Effector CD8-positive, alpha-beta T cell (primary cell): ENCODE results near the gene HAS3.

Experiments
- DNase-seq: peaks from one replicate; lab custom pipeline; 2025; lab: John Stamatoyannopoulos, UW

The HAS3 gene

DNA sequence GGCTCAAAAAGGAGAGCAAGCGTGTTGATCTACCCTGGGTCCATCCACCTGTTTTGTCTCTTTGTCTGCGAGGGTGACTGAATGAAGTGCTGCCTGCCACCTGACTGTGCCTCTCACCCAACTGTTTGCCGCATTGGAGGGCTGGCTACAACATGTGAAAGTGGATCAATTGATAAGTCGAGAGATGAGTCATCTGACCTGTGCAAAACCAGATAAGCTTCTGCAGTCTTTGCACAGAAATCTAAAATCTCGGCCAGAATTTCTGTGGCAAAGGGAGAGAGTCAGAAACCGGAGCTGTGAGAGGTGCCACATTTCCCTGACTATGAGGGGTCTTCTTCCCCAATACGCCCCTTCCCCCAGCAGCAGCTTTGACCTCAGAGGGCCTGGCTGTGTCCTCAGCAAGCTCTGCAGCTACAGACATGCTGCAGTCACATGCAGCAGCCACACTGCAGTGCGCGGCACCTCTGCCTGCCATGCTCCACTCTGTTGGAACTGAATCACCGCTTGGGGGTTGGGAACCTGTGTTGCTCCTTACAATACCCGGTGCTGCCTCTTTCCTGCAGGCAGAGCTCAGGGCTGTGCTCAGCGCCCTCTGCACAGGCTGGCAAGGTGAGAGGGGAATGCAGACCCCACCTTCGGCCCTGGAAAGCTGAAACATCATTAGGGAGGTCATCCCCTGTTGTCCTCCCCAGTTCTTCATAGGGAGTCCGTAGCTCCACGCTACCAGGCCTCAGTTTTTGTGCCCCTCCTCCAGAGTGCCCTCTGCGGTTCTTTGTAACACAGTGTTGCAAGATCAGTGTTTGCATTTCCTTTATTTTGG, 16.2 kb upstream of the HAS3 start:
- DNase-seq: no peak

DNA sequence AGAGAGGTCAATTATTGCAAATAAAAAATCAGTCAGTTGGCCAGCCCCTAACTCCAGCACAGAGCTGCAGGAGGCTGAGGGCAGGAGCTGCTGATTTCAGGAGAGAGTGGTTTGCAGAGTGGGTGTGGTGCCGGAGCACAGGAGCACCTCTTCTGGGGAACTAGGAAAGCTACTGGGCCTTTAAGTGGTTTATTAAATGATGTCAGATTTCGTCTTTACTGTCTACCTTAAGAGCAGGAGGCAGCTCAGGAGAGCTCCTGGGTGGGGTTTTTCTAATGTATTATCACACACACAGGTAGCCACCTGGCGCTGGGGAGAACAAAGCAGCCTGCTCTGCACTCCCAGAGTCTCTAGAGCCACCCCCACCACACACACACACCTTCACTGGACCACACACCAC, 11.5 kb upstream of the HAS3 start:
- DNase-seq: no peak

DNA sequence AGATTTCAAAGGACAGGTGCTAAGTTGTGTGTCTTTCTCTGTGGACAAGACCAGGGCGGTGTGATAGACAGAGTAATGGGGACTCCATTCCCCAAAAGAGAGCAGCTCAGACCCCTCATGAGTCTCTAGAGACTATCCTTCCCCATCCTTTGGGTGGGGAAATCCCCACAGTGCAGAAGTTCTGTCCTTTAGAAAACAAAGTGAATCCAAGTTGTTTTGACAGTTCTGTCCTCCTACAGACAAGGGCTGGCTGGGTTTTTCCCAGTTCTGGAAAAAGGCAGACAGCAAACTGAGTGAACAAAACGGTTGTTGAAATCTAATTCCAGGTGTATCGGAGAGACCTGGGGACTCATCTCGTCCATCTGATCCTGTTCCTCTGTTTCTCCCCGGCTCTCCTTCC, 11.0 kb upstream of the HAS3 start:
- DNase-seq: no peak

DNA sequence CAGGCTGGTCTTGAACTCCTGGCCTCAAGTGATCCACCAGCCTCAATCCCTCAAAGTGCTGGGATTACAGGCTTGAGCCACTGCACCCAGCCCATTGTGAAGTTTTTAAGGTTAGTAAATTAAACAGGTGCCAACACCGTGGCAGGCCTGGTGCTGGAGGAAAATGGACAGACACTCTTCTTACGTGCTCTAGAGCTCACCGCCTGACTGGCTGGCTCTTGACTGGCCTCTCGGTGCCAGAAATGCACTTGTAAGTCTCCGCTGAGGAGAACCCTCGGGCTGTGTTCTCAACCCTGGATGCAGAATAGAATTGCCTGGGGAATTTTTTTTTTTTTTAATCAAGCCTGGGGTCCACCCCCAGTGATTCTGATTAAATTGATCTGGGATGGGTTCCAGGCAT, 10.3 kb upstream of the HAS3 start:
- no peak for DNase-seq

DNA sequence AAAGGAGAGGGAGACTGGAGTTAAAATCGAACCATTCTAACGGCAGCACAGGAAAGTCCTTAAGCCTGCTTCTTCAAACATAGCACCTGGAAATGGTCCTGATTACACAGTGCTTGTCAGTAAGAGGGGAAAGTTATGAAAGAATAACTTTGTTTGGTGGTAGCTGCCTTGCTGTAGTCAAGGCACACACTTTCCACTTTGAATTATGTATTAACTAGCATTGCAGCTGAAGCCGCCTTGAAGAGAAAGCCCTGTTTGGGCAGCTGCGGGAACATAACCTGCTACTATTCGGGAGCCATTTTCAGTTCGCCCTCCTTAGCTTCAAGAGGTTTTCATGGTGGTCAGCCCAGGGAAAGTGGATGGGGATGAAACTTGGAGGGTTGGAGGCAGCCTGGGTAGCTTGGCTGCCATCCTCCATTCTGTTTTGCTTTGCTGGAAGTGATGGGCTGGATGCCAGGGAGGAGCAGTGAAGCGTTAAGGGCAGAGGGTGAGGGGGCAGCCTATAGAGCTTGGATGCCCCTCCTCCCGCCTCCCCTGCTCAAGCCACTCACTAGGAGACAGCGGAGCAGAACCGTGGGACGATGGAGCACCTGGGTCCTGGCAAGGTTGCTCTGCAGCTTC, 5.3 kb upstream of the HAS3 start:
- no peak for DNase-seq

DNA sequence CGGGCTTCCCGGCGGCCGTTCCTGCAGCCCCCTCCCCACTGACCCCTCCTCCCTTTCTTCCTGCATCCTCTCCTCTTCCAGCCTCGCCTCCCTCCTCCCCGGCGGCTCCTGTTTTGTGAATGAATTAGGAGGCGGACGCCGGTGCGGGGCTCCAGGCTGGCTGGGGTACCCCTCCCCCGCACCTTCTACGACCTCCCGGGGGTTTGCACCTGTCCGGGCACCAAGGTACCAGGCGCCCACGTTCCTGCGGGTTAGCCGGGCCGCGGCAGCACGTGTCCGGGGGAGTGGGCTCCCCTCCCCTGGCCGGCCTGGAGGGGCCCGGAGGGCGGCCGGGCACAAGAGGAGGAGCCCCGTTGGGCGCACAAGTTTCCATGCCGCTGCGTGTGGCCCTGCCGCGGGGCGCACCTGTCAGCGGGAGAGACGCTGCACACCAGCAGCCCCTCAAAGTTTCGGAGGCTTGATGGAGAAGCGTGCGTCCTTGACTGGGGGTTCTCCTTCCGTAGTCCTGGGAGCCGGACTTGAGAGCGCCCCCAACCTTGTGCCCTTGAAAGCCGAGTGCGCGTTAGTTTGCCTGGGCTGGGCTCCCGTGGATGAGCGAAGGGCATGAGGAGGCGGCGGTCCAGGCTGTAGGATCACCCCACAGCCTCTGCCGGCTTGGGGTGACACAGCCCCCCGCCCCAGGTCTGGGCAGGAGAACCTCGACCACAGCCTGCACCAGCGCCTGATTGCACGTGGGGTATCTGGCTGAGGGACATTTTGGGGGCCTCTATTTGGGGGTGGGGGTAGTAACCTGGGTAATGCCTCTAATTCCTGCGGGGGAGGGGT, 1.2 kb downstream of the HAS3 start:
- no peak for DNase-seq

DNA sequence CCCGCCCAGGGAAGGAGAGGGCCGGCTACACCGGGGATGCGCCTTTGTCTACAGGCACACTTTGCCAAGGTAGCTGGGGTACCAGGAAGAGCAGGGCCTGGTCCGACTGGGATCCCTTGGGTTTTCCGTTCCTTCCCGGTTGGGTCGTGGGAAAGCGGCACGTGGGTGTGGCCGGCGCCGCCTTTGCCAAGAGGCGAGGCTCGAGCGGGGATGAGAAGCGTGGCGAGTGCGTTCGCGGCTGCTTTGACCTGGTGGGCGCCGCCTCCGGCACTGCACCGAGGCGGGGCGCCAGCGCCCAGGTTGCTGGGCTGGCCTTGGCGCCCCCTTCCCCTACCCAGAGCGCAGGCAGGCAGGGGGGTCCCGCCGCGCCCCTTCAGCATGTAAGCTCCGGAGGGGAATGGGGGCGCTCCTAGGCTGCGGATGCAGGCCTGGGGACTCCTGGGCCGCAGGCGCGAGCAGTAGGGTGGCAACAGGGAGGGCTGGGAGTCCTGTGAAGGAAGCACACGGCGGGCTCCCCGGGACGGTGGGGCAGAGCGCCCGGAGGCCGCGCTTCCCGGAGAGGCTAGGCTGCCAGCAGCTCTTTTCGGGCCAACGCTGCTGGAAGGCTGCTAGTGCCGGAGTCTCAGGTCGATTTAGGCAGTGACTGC, 2.0 kb downstream of the HAS3 start:
- no peak for DNase-seq

DNA sequence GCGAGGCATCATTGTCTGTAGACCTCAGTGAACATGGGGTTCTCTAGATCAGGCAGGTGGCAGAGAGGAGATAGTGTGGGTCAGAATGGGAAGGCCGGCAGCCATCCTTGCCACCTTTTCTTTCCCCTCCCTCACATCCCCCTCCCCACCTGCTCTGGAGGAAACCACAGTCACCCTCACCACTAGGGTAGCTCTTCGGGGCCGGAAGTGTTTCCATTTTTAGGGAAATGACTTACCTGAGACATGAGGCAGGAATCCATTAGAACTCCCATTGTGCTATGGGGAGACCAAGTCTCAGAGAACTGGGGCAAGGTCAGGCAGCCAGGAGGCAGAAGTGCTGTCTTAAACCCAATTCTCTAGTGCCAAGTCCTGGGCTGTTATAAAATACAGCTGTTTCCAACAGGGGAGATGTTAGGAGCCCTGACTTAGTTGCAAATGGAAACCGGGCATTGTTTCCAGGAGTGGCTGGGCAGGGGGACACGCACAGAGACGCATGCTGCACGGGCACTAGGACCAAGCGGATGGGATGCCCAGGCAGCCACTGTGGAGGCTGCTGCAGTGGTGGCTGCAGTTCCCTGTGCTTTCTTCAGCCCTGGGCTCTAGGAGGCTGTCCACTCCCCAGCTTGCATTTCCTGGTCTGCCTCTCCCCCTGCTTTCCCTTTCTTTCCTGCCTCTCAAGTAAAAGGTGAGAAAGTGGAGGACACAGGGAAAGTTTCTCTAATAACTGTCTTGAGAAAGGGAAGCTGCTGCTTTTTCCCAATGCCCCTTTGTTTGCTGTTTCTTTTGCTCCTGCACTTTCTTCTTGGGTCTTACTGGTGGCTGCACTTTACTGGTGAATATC, 2.8 kb downstream of the HAS3 start:
- no peak for DNase-seq

DNA sequence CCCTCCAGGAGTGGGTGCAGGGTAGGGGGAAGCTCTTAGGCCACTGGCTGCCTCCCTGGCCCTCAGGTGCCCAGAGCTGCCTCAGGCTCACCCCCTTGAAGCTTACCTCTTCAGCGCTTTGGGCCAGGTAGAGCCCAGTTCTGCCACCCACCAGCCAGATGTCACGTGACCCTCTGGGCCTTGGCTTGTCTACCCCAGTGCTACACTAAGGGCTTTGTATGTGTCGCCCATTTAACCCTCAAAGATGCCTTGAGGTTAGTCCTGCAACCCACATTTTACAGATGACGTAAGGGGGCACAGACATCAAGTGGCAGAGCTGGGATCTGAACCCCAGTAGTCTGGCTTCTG, 3.4 kb downstream of the HAS3 start:
- DNase-seq: no peak

DNA sequence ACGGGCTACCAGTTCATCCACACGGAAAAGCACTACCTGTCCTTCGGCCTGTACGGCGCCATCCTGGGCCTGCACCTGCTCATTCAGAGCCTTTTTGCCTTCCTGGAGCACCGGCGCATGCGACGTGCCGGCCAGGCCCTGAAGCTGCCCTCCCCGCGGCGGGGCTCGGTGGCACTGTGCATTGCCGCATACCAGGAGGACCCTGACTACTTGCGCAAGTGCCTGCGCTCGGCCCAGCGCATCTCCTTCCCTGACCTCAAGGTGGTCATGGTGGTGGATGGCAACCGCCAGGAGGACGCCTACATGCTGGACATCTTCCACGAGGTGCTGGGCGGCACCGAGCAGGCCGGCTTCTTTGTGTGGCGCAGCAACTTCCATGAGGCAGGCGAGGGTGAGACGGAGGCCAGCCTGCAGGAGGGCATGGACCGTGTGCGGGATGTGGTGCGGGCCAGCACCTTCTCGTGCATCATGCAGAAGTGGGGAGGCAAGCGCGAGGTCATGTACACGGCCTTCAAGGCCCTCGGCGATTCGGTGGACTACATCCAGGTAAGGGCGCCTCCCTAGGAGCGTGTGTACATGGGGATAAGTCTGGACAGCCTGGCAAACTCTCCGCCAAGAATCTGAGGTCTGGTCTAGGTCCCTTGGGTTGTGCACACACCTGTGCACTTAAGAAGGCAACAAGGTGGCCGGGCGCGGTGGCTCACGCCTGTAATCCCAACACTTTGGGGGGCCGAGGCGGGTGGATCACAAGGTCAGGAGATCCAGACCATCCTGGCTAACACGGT, 4.2 kb downstream of the HAS3 start:
- DNase-seq: no peak

DNA sequence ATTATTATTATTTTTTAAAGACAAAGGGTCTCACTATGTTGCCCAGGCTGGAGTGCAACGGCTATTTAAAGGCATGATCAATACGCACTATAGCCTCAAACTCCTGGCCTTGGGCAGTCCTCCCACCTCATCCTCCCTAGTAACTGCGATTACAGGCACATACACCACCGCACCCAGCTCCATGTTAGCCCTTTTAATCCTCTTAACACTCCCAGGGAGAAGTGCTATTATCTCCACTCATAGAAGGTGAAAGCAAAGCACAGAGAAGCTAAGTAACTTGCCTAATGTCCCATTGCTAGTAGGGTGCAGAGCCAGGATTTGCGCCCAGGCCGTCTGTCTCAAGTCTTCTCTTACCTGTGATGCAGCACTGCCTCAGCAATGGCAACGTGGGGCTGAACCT, 5.0 kb downstream of the HAS3 start:
- DNase-seq: no peak

DNA sequence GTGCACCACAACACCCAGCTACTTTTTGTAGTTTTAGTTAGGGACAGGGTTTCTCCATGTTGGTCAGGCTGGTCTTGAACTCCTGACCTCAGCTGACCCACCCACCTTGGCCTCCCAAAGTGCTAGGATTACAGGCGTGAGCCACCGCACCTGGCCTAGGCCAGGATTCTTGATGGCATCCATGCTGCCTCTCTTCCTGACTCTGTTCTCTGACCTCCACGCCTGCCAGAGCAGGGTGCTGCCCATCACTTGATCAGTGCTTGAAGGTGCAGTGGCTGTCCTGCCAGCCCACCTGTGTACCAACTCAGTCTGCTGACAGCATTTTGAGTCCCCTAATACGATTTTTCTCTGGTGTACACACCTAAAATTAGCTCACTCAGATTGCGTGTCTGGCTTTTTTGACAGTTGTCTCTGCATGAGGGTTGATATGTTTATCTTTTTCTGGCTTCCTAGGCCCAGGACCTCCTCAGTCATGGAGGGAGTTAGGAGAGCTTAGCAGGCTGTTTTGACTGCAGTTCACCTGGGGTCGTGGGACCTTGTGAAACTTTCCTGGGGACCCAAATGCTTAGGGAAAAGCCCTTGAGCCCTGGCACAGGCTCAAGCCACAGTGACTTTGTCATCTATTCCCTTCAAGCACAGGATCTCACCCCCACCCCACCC, 5.9 kb downstream of the HAS3 start:
- DNase-seq: no peak

DNA sequence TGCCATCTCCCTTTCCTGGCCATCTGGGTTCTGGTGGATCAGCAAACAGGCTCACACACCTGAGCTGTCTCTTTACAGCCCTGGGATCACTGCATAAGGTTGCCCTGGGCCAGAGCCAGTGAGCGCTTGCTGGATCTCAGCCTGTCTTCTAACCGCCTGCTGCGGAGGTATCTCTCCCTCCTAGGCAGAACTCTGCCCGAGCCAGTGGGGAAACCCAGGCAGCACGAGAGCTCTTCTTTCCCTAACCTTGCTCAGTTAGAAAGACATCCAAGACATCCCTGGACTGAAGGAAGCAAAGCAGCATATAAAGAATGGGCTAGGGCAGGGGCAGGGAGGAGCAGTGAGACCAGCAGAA, 6.4 kb downstream of the HAS3 start:
- no peak for DNase-seq

DNA sequence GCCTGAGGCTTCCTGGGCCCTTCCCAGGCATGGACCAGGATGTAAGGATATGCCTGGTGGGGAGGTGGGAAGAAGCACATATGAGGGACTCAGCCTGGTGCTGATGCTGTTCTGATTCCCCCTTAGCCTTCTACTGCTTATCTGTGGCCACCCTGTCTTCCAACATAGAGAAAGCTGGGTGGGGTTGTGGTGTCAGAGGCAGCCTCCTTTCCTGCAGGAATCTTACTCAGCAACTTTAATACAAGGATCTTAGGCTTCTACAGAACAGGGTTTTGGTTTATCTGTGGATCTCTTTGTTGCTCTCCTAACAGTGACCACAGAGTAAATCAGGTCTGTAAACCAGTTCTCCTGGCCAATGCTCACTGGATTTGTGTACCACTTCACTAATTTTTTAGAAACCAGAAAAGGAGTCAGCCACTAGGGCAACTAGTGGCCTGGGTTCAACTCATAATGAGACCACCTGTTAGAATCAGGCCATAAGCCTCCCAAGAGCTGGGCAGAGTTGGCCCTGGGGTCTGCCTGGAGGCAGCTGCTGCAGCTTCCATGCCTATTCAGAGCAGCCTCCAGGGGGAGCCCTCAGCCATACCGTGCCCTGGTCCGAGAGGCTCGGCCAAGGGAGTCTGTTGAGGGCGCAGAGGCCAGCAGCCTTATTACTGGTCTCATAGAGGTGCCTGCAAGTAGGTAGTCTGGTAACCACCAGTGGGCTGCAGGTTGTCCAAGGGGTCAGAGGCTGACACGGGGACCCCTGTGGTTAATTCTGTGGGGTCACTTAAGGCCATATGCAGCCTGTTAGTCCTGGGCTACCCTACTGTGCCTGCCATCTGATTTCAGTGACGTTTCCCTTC, 7.1 kb downstream of the HAS3 start:
- no peak for DNase-seq

DNA sequence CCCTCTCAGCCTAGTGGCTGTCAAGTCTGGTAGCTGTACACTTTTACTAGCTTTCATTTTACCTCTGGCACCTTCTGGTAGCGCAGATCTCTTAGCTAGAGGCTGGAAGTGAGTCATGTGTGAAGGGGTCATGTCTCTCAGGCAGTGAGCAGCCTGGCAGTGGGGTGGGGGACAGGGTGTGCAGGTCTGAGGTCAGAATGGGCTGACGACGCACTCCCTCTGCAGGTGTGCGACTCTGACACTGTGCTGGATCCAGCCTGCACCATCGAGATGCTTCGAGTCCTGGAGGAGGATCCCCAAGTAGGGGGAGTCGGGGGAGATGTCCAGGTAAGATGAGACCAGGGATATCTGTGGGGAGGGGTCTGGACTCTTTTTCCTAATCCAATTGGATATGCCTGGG, 7.8 kb downstream of the HAS3 start:
- DNase-seq: no peak

DNA sequence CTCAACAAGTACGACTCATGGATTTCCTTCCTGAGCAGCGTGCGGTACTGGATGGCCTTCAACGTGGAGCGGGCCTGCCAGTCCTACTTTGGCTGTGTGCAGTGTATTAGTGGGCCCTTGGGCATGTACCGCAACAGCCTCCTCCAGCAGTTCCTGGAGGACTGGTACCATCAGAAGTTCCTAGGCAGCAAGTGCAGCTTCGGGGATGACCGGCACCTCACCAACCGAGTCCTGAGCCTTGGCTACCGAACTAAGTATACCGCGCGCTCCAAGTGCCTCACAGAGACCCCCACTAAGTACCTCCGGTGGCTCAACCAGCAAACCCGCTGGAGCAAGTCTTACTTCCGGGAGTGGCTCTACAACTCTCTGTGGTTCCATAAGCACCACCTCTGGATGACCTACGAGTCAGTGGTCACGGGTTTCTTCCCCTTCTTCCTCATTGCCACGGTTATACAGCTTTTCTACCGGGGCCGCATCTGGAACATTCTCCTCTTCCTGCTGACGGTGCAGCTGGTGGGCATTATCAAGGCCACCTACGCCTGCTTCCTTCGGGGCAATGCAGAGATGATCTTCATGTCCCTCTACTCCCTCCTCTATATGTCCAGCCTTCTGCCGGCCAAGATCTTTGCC, 9.0 kb downstream of the HAS3 start:
- DNase-seq: no peak

DNA sequence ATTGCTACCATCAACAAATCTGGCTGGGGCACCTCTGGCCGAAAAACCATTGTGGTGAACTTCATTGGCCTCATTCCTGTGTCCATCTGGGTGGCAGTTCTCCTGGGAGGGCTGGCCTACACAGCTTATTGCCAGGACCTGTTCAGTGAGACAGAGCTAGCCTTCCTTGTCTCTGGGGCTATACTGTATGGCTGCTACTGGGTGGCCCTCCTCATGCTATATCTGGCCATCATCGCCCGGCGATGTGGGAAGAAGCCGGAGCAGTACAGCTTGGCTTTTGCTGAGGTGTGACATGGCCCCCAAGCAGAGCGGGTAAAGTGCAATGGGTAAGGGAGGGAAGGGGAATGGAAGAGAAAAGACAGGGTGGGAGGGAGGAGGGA, 9.5 kb downstream of the HAS3 start:
- no peak for DNase-seq

DNA sequence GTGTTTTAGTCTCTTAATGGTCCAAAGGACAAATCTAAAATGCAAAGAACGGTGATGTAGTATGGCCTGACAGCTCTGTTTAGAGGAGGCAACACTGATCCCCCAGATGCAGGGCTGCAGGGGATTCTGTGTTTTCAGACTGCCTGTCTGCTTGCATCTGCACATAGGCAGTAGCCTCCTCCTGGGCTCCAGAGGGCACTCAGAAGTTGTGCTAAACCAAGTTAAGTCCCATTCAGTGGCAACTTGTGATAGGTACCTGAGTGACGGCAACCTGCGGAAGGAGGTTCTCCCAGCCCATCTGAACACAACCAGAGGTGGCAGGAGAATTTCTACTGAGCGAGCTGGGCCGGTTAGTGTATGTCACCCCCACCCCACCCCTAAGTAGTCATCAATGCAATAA, 9.9 kb downstream of the HAS3 start:
- no peak for DNase-seq

DNA sequence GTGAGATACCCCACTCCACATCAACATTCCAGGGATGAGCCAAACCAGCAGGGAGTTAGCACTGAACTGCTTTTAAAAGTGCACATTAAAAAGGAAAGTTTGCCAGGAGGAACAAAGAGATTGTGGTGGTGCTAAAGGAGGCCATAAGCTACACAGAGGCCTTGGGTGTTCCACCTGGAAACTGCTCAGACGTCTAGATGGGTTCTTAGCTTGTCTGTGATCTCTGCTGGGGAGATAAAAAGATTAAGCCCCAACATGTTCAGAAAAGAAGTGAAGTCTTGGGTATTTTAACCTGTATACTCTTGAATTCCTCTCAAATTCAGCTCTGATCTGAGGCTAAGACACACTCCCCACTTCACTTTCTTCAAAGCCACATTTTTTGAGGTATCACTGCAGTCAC, 10.4 kb downstream of the HAS3 start:
- DNase-seq: no peak
